ENCODE results near the gene NFKBIA.

The NFKBIA gene, protein sequence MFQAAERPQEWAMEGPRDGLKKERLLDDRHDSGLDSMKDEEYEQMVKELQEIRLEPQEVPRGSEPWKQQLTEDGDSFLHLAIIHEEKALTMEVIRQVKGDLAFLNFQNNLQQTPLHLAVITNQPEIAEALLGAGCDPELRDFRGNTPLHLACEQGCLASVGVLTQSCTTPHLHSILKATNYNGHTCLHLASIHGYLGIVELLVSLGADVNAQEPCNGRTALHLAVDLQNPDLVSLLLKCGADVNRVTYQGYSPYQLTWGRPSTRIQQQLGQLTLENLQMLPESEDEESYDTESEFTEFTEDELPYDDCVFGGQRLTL

DNA sequence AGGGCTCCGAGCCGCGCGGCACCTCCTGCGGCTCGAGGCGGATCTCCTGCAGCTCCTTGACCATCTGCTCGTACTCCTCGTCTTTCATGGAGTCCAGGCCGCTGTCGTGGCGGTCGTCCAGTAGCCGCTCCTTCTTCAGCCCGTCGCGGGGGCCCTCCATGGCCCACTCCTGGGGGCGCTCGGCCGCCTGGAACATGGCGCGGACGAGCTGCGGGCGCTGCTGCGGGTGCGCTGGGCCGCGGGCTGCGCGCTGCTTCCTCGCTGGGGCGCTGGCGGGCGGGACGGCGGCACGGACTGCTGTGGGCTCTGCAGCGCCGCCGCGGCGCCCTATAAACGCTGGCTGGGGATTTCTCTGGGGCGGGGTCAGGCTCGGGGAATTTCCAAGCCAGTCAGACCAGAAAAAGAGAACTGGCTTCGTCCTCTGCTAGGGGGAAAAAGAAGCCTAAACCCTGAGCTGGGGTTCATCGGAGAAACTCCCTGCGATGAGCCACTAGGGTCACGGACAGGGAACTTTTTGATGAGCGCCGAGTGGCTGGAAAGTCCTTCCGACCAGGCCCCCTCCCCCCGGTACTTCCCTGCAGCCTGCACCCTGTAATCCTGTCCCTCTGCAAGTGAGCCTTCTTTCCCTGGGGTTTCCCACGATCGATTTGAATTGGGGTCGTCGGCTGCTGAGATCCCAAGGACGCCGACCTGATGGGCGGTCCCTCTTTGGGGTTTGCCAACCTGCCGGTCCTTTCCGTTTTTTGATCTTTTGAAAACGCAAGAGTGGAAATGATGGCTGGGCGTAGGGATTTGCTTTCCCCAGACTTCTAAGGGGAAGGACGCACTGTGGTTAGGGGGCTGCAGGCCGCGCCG, at the start of gene NFKBIA:
Gene NFKBIA (minus strand): TSS at position 301 of the 855 bp plus-strand sequence. CDS start 105 bp downstream, at position 196.
- H3K4me2 ChIP-seq (ENCODE audit: low read length) = peak within 1 kb of the TSS; percentile 91

DNA sequence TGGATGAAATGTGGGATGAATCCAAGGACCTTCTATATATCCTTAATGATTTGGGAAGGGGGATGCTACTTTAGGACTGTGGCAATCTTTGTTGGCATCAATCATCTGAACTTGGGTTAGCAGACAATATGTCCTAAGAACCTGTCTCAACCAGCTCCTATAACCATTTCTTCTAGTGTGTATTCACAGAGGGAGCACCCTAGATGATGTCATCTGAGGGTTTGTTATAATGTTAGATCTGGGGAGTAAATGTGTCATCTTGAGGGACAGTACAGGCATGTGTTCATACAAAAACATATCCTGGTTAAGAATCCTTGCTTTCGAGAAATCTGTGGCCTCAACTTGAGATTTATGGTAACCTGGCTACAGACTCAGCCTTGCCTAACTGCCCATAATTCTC, 41.9 kb upstream of the NFKBIA start:
- Histone ChIP-seq H3K9me3 (ENCODE audit: control insufficient read depth, low read length) (no peaks in the 10 kb centered on the region), H3K9ac (no peak overlapping the region), H3K4me2 (ENCODE audit: low read length) (no peak overlapping the region), H3K27me3 (ENCODE audit: control insufficient read depth, insufficient read depth, low read length) (no peaks in the 10 kb centered on the region), H3K36me3 (ENCODE audit: control insufficient read depth, insufficient read depth, low read length) (no peaks in the 10 kb centered on the region), H3K4me3 (ENCODE audit: low read depth, low read length) (no peak overlapping the region), H3K27ac (no peak overlapping the region), H2AFZ (no peak overlapping the region), H3K79me2 (no peaks in the 10 kb centered on the region), H3K4me1 (no peaks in the 10 kb centered on the region)
- TF ChIP-seq, protein P1, sequence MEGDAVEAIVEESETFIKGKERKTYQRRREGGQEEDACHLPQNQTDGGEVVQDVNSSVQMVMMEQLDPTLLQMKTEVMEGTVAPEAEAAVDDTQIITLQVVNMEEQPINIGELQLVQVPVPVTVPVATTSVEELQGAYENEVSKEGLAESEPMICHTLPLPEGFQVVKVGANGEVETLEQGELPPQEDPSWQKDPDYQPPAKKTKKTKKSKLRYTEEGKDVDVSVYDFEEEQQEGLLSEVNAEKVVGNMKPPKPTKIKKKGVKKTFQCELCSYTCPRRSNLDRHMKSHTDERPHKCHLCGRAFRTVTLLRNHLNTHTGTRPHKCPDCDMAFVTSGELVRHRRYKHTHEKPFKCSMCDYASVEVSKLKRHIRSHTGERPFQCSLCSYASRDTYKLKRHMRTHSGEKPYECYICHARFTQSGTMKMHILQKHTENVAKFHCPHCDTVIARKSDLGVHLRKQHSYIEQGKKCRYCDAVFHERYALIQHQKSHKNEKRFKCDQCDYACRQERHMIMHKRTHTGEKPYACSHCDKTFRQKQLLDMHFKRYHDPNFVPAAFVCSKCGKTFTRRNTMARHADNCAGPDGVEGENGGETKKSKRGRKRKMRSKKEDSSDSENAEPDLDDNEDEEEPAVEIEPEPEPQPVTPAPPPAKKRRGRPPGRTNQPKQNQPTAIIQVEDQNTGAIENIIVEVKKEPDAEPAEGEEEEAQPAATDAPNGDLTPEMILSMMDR (IDR thresholded peaks at IDR 0.05) = no peak

More for the DNA sequence above, at the start of gene NFKBIA:
- H3K4me3 ChIP-seq (ENCODE audit: low read depth, low read length) = peak within 1 kb of the TSS; percentile 82
- H2AFZ ChIP-seq = peak within 1 kb of the TSS; percentile 80
- peak within 1 kb of the TSS; percentile 100 for H3K9ac ChIP-seq
- H3K9me3 ChIP-seq (ENCODE audit: control insufficient read depth, low read length) = no peaks in the 10 kb centered on the region
- H3K4me1 ChIP-seq = peaks cover 38% of the 10 kb centered on the region
- TF ChIP-seq, protein P1 (IDR thresholded peaks at IDR 0.05) = peak; percentile 44
- H3K36me3 ChIP-seq (ENCODE audit: control insufficient read depth, insufficient read depth, low read length) = no peaks in the 10 kb centered on the region
- no peaks in the 10 kb centered on the region for H3K27me3 ChIP-seq (ENCODE audit: control insufficient read depth, insufficient read depth, low read length)
- peak within 1 kb of the TSS; percentile 100 for H3K27ac ChIP-seq
- H3K79me2 ChIP-seq = peaks cover 15% of the 10 kb centered on the region

DNA sequence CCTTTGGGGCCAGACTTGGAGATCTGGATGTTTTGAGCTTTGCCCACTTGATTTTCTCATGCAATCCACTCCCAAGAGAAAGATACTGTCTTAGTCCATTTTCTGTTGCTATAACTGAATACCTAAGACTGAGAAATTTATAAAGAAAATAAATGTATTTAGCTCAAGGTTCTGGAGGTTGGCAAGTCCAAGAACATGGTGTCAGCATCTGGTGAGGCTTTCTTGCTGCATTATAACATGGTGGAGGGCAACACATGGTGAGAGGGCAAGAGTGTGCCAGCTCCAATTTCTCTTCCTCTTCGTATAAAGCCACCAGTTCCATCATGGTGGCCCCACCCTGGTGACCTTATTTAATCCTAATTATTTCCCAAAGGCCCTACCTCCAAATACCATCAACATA, 39.6 kb upstream of the NFKBIA start:
- Histone ChIP-seq H3K9ac (no peak overlapping the region), H3K9me3 (ENCODE audit: control insufficient read depth, low read length) (no peaks in the 10 kb centered on the region), H2AFZ (no peak overlapping the region), H3K79me2 (no peaks in the 10 kb centered on the region), H3K27ac (no peak overlapping the region), H3K4me3 (ENCODE audit: low read depth, low read length) (no peak overlapping the region), H3K27me3 (ENCODE audit: control insufficient read depth, insufficient read depth, low read length) (no peaks in the 10 kb centered on the region), H3K4me2 (ENCODE audit: low read length) (no peak overlapping the region), H3K36me3 (ENCODE audit: control insufficient read depth, insufficient read depth, low read length) (no peaks in the 10 kb centered on the region), H3K4me1 (no peaks in the 10 kb centered on the region)
- TF ChIP-seq, protein P1 (IDR thresholded peaks at IDR 0.05) = no peak

DNA sequence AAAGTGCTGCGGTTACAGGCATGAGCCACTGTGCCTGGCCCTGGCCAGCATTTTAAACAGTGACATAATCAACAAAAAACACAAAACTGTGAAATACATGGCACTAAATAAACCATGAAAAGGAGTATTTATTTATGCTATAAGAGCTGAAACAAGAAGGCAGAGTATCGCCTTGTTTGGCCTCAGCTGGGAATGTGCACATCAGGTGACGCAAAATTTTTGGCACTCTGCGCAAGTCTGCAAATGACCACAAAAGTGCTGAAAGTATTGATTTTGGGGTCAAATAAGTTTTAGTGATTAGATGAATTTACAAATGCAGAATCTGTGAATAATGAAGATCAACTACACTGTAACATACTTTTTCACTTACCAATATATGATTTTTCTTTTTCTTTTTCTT, 36.6 kb upstream of the NFKBIA start:
- Histone ChIP-seq H3K27me3 (ENCODE audit: control insufficient read depth, insufficient read depth, low read length) (no peaks in the 10 kb centered on the region), H3K79me2 (no peaks in the 10 kb centered on the region), H3K4me2 (ENCODE audit: low read length) (no peak overlapping the region), H3K9ac (no peak overlapping the region), H3K9me3 (ENCODE audit: control insufficient read depth, low read length) (no peaks in the 10 kb centered on the region), H3K36me3 (ENCODE audit: control insufficient read depth, insufficient read depth, low read length) (no peaks in the 10 kb centered on the region), H2AFZ (no peak overlapping the region), H3K4me1 (no peaks in the 10 kb centered on the region), H3K4me3 (ENCODE audit: low read depth, low read length) (no peak overlapping the region), H3K27ac (no peak overlapping the region)
- TF ChIP-seq, protein P1 (IDR thresholded peaks at IDR 0.05) = no peak
